Measurements from ENCODE around the gene AQP9.

The AQP9 gene

GRCh38 chr15:58141894-58142293 lies 3.7 kb downstream of the AQP9 start:
- no peak for DNase-seq

GRCh38 chr15:58142827-58143461 lies 4.8 kb downstream of the AQP9 start:
- DNase-seq = no peak

- DNase-seq = no peak
Measured at GRCh38 chr15:58145606-58146005, 7.4 kb downstream of the AQP9 start.

- DNase-seq = no peak
Measured at GRCh38 chr15:58146211-58146610, 8.0 kb downstream of the AQP9 start.

- DNase-seq = no peak
Measured at GRCh38 chr15:58146749-58147148, 8.6 kb downstream of the AQP9 start.

- DNase-seq = no peak
Measured at GRCh38 chr15:58147171-58147611, 9.0 kb downstream of the AQP9 start.

GRCh38 chr15:58148120-58148519 lies 9.9 kb downstream of the AQP9 start:
- DNase-seq = no peak

- DNase-seq = no peak
Measured at GRCh38 chr15:58148633-58149445, 10.7 kb downstream of the AQP9 start.

GRCh38 chr15:58154769-58155168 lies 16.6 kb downstream of the AQP9 start:
- DNase-seq = no peak

- no peak for DNase-seq
Measured at GRCh38 chr15:58159827-58160386, 21.7 kb downstream of the AQP9 start.

GRCh38 chr15:58161436-58161930 lies 23.3 kb downstream of the AQP9 start:
- DNase-seq = no peak

- DNase-seq = peak; percentile 24
Measured at GRCh38 chr15:58163985-58164384, 25.8 kb downstream of the AQP9 start.

GRCh38 chr15:58164926-58165325 lies 26.7 kb downstream of the AQP9 start:
- no peak for DNase-seq

GRCh38 chr15:58165661-58166060 lies 27.5 kb downstream of the AQP9 start:
- peak; percentile 8 for DNase-seq

GRCh38 chr15:58167095-58167691 lies 29.0 kb downstream of the AQP9 start:
- no peak for DNase-seq

- no peak for DNase-seq
Measured at GRCh38 chr15:58169934-58170333, 31.8 kb downstream of the AQP9 start.

GRCh38 chr15:58171476-58172061 lies 33.4 kb downstream of the AQP9 start:
- no peak for DNase-seq

- DNase-seq = no peak
Measured at GRCh38 chr15:58174709-58175108, 36.5 kb downstream of the AQP9 start.

- no peak for DNase-seq
Measured at GRCh38 chr15:58175955-58176354, 37.8 kb downstream of the AQP9 start.

- DNase-seq = no peak
Measured at GRCh38 chr15:58178668-58179067, 40.5 kb downstream of the AQP9 start.

- no peak for DNase-seq
Measured at GRCh38 chr15:58179206-58179605, 41.0 kb downstream of the AQP9 start.

- DNase-seq = no peak
Measured at GRCh38 chr15:58179741-58180381, 41.7 kb downstream of the AQP9 start.

All from NCI-H2029 treated with DMSO at 0.1 percent for 48 hours (cell line).